ENCODE measurements around the gene TMEM33.

TMEM33 gene

GRCh38 chr4:41992967-41993857 lies 58.0 kb downstream of the TMEM33 start:
- in situ Hi-C loops (cut with HindIII; ENCODE audit: low sequenced_read_pairs) = no loop called here

GRCh38 chr4:41994461-41994985 lies 59.3 kb downstream of the TMEM33 start:
- in situ Hi-C loops (cut with HindIII; ENCODE audit: low sequenced_read_pairs) = no loop called here

- in situ Hi-C loops (cut with HindIII; ENCODE audit: low sequenced_read_pairs) = no loop called here
Measured at GRCh38 chr4:41998019-41998418, 62.8 kb downstream of the TMEM33 start.

- in situ Hi-C loops (cut with HindIII; ENCODE audit: low sequenced_read_pairs) = no loop called here
Measured at GRCh38 chr4:41999321-41999720, 64.1 kb downstream of the TMEM33 start.

- in situ Hi-C loops (cut with HindIII; ENCODE audit: low sequenced_read_pairs) = no loop called here
Measured at GRCh38 chr4:42008011-42008786, 73.0 kb downstream of the TMEM33 start.

All from endothelial cell of hepatic sinusoid (primary cell).